ENCODE data around the gene AKAP13.

Gene AKAP13

GRCh38 chr15:85769182-85769900 is 388.9 kb downstream of the AKAP13 start:
- TF ChIP-seq EZH2phosphoT487 (IDR thresholded peaks at IDR 0.05; ENCODE audit: low read depth) = no peak
- TF ChIP-seq, protein P1, sequence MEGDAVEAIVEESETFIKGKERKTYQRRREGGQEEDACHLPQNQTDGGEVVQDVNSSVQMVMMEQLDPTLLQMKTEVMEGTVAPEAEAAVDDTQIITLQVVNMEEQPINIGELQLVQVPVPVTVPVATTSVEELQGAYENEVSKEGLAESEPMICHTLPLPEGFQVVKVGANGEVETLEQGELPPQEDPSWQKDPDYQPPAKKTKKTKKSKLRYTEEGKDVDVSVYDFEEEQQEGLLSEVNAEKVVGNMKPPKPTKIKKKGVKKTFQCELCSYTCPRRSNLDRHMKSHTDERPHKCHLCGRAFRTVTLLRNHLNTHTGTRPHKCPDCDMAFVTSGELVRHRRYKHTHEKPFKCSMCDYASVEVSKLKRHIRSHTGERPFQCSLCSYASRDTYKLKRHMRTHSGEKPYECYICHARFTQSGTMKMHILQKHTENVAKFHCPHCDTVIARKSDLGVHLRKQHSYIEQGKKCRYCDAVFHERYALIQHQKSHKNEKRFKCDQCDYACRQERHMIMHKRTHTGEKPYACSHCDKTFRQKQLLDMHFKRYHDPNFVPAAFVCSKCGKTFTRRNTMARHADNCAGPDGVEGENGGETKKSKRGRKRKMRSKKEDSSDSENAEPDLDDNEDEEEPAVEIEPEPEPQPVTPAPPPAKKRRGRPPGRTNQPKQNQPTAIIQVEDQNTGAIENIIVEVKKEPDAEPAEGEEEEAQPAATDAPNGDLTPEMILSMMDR (IDR thresholded peaks at IDR 0.05; ENCODE audit: low read depth, low read length) = no peak
- no peaks in the 10 kb centered on the region for H3K9me3 ChIP-seq (ENCODE audit: insufficient read depth, low read length)
- H3K36me3 ChIP-seq (replicated peaks; ENCODE audit: low read depth, low read length) = no peaks in the 10 kb centered on the region
- H2AFZ ChIP-seq (ENCODE audit: low read depth, low read length) = no peak overlapping the region
- no peaks in the 10 kb centered on the region for H3K4me1 ChIP-seq (ENCODE audit: low read length)
- no peak overlapping the region for H3K9ac ChIP-seq (ENCODE audit: low read length)
- no peak overlapping the region for H3K4me2 ChIP-seq (ENCODE audit: low read length)
- H3K4me3 ChIP-seq (ENCODE audit: low read length) = no peak overlapping the region
- peaks cover 11% of the 10 kb centered on the region for H3K79me2 ChIP-seq (ENCODE audit: low read length)
- peaks cover 29% of the 10 kb centered on the region for H4K20me1 ChIP-seq (ENCODE audit: insufficient read depth, low read length)
- no peak overlapping the region for H3K27ac ChIP-seq (ENCODE audit: low read length)
- H3K27me3 ChIP-seq (ENCODE audit: low read depth, low read length) = no peaks in the 10 kb centered on the region

DNA sequence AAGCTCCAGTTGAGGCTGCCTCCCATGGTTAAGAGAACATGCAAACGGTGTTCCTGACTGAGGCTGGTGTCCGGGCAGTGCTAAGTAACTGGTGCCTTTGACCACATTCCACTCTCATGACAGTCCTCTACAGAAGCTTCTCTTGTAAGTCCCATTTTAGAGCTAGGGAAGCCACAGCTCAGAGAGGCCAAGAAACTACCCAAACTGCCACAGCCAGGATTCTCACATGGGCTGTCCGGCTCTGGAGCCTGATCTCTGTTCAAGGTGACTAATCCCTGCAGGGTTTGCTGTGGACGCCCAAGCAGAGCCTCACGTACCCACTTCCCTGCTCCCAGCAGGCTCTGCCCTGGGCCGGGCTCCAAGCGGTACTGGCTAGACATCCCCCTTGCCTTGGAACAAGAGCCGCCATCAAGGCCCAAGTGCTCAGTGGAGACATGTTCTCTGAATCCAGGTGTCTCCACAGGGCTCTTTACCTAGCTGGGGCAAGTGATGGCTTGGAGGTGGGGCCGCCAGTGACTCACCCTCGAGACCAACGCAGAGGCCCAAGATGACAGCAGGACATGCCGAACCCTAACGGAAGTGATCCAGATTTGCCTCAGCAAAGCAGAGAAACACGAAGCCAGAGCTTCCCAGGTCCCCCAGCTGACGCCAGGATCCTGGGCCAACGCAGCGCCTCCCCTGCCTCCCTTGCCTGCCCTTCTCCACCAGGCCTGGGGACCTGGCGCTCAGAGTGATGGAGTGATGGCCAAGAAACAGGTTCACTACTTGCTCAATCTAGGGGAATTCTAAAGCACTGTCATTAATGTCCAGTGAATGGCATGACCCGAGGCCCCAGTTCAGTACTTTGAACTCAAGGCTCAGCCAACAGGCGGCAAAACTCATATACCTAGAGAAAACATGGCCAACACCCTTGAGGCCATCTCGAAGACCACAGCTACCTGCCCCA is 390.0 kb downstream of the AKAP13 start:
- Histone ChIP-seq H3K9me3 (ENCODE audit: insufficient read depth, low read length) (no peaks in the 10 kb centered on the region), H3K4me3 (ENCODE audit: low read length) (no peak overlapping the region), H3K27me3 (ENCODE audit: low read depth, low read length) (no peaks in the 10 kb centered on the region), H3K27ac (ENCODE audit: low read length) (no peak overlapping the region), H3K4me2 (ENCODE audit: low read length) (no peak overlapping the region), H3K9ac (ENCODE audit: low read length) (no peak overlapping the region), H2AFZ (ENCODE audit: low read depth, low read length) (no peak overlapping the region), H3K36me3 (replicated peaks; ENCODE audit: low read depth, low read length) (no peaks in the 10 kb centered on the region), H4K20me1 (ENCODE audit: insufficient read depth, low read length) (peaks cover 31% of the 10 kb centered on the region), H3K4me1 (ENCODE audit: low read length) (no peaks in the 10 kb centered on the region), H3K79me2 (ENCODE audit: low read length) (peaks cover 17% of the 10 kb centered on the region)
- TF ChIP-seq EZH2phosphoT487 (IDR thresholded peaks at IDR 0.05; ENCODE audit: low read depth) = no peak
- TF ChIP-seq, protein P1 (IDR thresholded peaks at IDR 0.05; ENCODE audit: low read depth, low read length) = no peak

DNA sequence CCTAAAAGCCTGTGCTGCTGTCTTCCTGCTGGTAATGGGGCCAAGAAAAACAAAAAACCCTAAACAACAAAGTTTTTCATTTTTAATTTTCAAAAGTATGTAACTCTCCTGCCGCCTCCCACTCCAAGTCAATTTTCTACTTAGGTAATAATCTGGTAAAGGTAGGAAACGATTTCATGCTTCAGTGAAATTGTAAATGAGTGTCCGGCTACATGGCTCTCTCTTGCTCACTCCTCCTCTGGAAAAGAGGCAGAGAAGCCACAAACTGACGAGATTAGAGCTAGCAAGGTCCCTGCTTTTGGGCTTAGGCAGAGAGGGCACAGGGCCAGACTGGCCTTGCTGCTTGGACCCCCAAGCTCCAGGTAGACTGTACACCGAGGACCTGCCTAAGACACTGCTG is 390.9 kb downstream of the AKAP13 start:
- Histone ChIP-seq H4K20me1 (ENCODE audit: insufficient read depth, low read length) (peaks cover 26% of the 10 kb centered on the region), H3K79me2 (ENCODE audit: low read length) (peaks cover 19% of the 10 kb centered on the region), H3K4me3 (ENCODE audit: low read length) (no peak overlapping the region), H3K27me3 (ENCODE audit: low read depth, low read length) (no peaks in the 10 kb centered on the region), H3K9me3 (ENCODE audit: insufficient read depth, low read length) (no peaks in the 10 kb centered on the region), H3K4me1 (ENCODE audit: low read length) (no peaks in the 10 kb centered on the region), H3K27ac (ENCODE audit: low read length) (no peak overlapping the region), H3K9ac (ENCODE audit: low read length) (no peak overlapping the region), H3K36me3 (replicated peaks; ENCODE audit: low read depth, low read length) (no peaks in the 10 kb centered on the region), H3K4me2 (ENCODE audit: low read length) (no peak overlapping the region), H2AFZ (ENCODE audit: low read depth, low read length) (no peak overlapping the region)
- TF ChIP-seq, protein P1 (IDR thresholded peaks at IDR 0.05; ENCODE audit: low read depth, low read length) = no peak
- TF ChIP-seq EZH2phosphoT487 (IDR thresholded peaks at IDR 0.05; ENCODE audit: low read depth) = no peak

Data from OCI-LY3 (cell line).